Endothelial cell of umbilical vein (primary cell): ENCODE data around the gene TMEM127. TPM values are rescaled to one million over a fixed set of nuclear protein-coding genes. Genes with fewer than 3 reads are reported as not detected.

Source experiments
- Bru-seq: library from RNA; stranded (reverse); fragments of 400-500 nt; gene quantifications from one replicate; lab custom pipeline; 2021; lab: Mats Ljungman, UMichigan
- BruChase-seq, 2 experiments: library from RNA; stranded (reverse); fragments of 400-500 nt; gene quantifications; one replicate each; lab custom pipeline; 2021; lab: Mats Ljungman, UMichigan
- BruUV-seq: library from RNA; stranded (reverse); fragments of 400-500 nt; replicated peaks from 2 replicates; lab custom pipeline; 2021; lab: Mats Ljungman, UMichigan
- CTCF ChIA-PET: fragments of 300-600, 350-600 bp; sonication (Branson Sonifier 250); formaldehyde crosslinking; loops from one replicate; lab custom pipeline; 2021; ENCODE audit warnings: antibody characterized with exemption, inconsistent platforms; lab: Charles Lee
- POLR2A ChIA-PET: fragments of 300-600, 350-600 bp; sonication (Branson Sonifier 250); formaldehyde crosslinking; loops from one replicate; lab custom pipeline; 2021; ENCODE audit warnings: antibody characterized with exemption, inconsistent platforms; lab: Charles Lee
- DNase-seq: peaks from one replicate; pipeline ENCODE4 v3.0.0-alpha.2; 2011; ENCODE audit warnings: low read depth, low spot score
- FAIRE-seq: peaks from 2 replicates; lab custom pipeline; 2011; peaks lifted over from hg19 to GRCh38; lab: Jason Lieb, UNC
- H2AFZ ChIP-seq: 2 replicates; pipeline ENCODE4 v1.6.0; 2012; ENCODE audit warnings: low read depth, low read length, control low read depth, inconsistent platforms
- H3K27ac ChIP-seq: 2 replicates; pipeline ENCODE4 v1.5.1; 2011; ENCODE audit warnings: low read depth, mild to moderate bottlenecking, control low read depth, low read length, moderate library complexity; ENCODE audit not compliant: insufficient read depth
- H3K27me3 ChIP-seq, 2 experiments: 2 replicates each; pipeline versions ENCODE4 v1.6.0 to v1.6.1; 2011; ENCODE audit warnings: low read length in 2 of 2, mixed read lengths in 1 of 2; ENCODE audit not compliant: control insufficient read depth in 2 of 2, insufficient read depth in 2 of 2
- H3K36me3 ChIP-seq, 2 experiments: 2 replicates in 1 of 2; 3 replicates in 1 of 2; pipeline ENCODE4 v1.5.1; 2011; ENCODE audit warnings: low read length in 2 of 2, mild to moderate bottlenecking in 1 of 2, moderate library complexity in 1 of 2; ENCODE audit not compliant: control insufficient read depth in 2 of 2, insufficient read depth in 2 of 2; ENCODE audit errors: extremely low read depth in 1 of 2
- H3K4me1 ChIP-seq: 3 replicates; pipeline ENCODE4 v1.5.1; 2011; ENCODE audit warnings: mild to moderate bottlenecking, low read length; ENCODE audit not compliant: control insufficient read depth, insufficient read depth; ENCODE audit errors: extremely low read depth
- H3K4me2 ChIP-seq: 2 replicates; pipeline ENCODE4 v1.6.1; 2011; ENCODE audit warnings: low read length, control low read depth, mixed read lengths; ENCODE audit not compliant: insufficient read depth
- H3K4me3 ChIP-seq, 3 experiments: fragments of 200-600 bp in 1 of 3; sonication (generic), shearing (Covaris generic) in 1 of 3; replicated peaks in 1 of 3; 2 replicates each; pipeline ENCODE4 v1.5.1; 2011 to 2016; ENCODE audit warnings: control low read depth in 3 of 3, low read length in 3 of 3, mild to moderate bottlenecking in 2 of 3, inconsistent platforms in 1 of 3, low read depth in 1 of 3, moderate library complexity in 1 of 3; ENCODE audit not compliant: insufficient read depth in 1 of 3
- H3K79me2 ChIP-seq: 2 replicates; pipeline ENCODE4 v1.6.0; 2012; ENCODE audit warnings: low read length, inconsistent platforms; ENCODE audit not compliant: control insufficient read depth, insufficient read depth
- H3K9ac ChIP-seq: replicated peaks from 2 replicates; pipeline ENCODE3; 2011; ENCODE audit warnings: low read length, control low read depth; ENCODE audit not compliant: insufficient read depth; ENCODE audit errors: extremely low read depth
- H3K9me1 ChIP-seq: replicated peaks from 3 replicates; pipeline ENCODE4 v1.6.0; 2011; ENCODE audit warnings: mild to moderate bottlenecking, low read length; ENCODE audit not compliant: control insufficient read depth, insufficient read depth; ENCODE audit errors: extremely low read depth
- H3K9me3 ChIP-seq: replicated peaks from 2 replicates; pipeline ENCODE4 v1.5.1; 2012; ENCODE audit warnings: low read length, inconsistent platforms; ENCODE audit not compliant: control insufficient read depth, insufficient read depth
- H4K20me1 ChIP-seq: replicated peaks from 2 replicates; pipeline ENCODE3; 2011; ENCODE audit warnings: mild to moderate bottlenecking, low read length; ENCODE audit not compliant: control insufficient read depth, insufficient read depth; ENCODE audit errors: extremely low read depth
- EZH2 ChIP-seq: IDR thresholded peaks from 2 replicates; pipeline ENCODE4 v1.6.1; 2012; ENCODE audit warnings: borderline replicate concordance, low read depth, mild to moderate bottlenecking, moderate library complexity, low read length, inconsistent platforms; ENCODE audit not compliant: severe bottlenecking
- FOS ChIP-seq: IDR thresholded peaks from 2 replicates; pipeline ENCODE4 v1.6.1; 2011; ENCODE audit warnings: mild to moderate bottlenecking, low read length, moderate library complexity, borderline replicate concordance; ENCODE audit not compliant: insufficient read depth
- GATA2 ChIP-seq: IDR thresholded peaks from 2 replicates; pipeline ENCODE4 v1.7.0; 2011; ENCODE audit warnings: low read depth, mild to moderate bottlenecking, moderate library complexity, mixed read lengths, low read length; ENCODE audit not compliant: insufficient read length, insufficient read depth
- MYC ChIP-seq: IDR thresholded peaks from one replicate; pipeline ENCODE4 v1.6.1; 2011; ENCODE audit warnings: mild to moderate bottlenecking, low read depth, low read length
- POLR2A ChIP-seq: IDR thresholded peaks from 2 replicates; pipeline ENCODE4 v1.6.1; 2012; ENCODE audit warnings: low read depth, mild to moderate bottlenecking, control low read depth, low read length
- POLR2AphosphoS5 ChIP-seq: IDR thresholded peaks from 2 replicates; pipeline ENCODE4 v1.6.1; 2012; ENCODE audit warnings: low read depth, mild to moderate bottlenecking, control low read depth, low read length, moderate library complexity; ENCODE audit not compliant: insufficient read depth
- dilution Hi-C: fragments of 300-500 bp; cut with MboI; formaldehyde crosslinking; loops from one replicate; pipeline ENCODE4 v1.15.0; 2019; ENCODE audit warnings: low sequenced_read_pairs; ENCODE audit not compliant: extremely low pct_ligation_motif_present
- intact Hi-C: fragments of 100-400 bp; cut with micrococcal nuclease; formaldehyde crosslinking; loops from one replicate; pipeline ENCODE4 v1.10.0; 2022
- long read RNA-seq: library from polyadenylated mRNA; stranded (forward); transcript quantifications from one replicate; pipeline ENCODE4 v2.0.0, GENCODE V29; 2021
- polyA minus RNA-seq, 3 experiments: library from RNA; depleted of rRNA, polyadenylated mRNA; stranded (reverse); fragments of >200 nt; gene quantifications; 1 replicate in 1 of 3; 2 replicates in 2 of 3; pipeline ENCODE4 v1.2.3, GENCODE V29; 2011
- polyA plus RNA-seq, 4 experiments: library from polyadenylated mRNA; depleted of rRNA in 3 of 4; stranded (reverse) in 3 of 4; unstranded in 1 of 4; fragments of >200 nt; gene quantifications; 2 replicates each; pipeline versions ENCODE4 v1.2.1 to v1.2.3, GENCODE V29; 2011 to 2012; ENCODE audit warnings: missing spikeins in 1 of 4
- total RNA-seq: library from RNA; stranded (reverse); gene quantifications from 2 replicates; pipeline ENCODE4 v1.2.3, GENCODE V29; 2021
- TF ChIP-seq, protein P1 (sequence below), 2 donors: IDR thresholded peaks; 1 replicate in 1 of 2; 2 replicates in 1 of 2; pipeline ENCODE4 v1.5.1; 2011; ENCODE audit warnings: low read length in 2 of 2, mild to moderate bottlenecking in 2 of 2, moderate library complexity in 2 of 2, control low read depth in 1 of 2, inconsistent platforms in 1 of 2, low read depth in 1 of 2; ENCODE audit not compliant: insufficient read depth in 1 of 2; ENCODE audit errors: extremely low read depth in 1 of 2
- TF ChIP-seq, protein P2 (sequence below): IDR thresholded peaks from 2 replicates; pipeline ENCODE4 v1.6.1; 2011; ENCODE audit not compliant: insufficient read depth, insufficient read length

TMEM127 gene, protein sequence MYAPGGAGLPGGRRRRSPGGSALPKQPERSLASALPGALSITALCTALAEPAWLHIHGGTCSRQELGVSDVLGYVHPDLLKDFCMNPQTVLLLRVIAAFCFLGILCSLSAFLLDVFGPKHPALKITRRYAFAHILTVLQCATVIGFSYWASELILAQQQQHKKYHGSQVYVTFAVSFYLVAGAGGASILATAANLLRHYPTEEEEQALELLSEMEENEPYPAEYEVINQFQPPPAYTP
- total RNA-seq = 41.5 and 48.4 TPM in 2 replicates
- polyA plus RNA-seq = 75.7 and 94.0 TPM in 2 replicates
- polyA plus RNA-seq (2011; cell fraction: cytosol; rRNA removed) = 34.4 and 37.7 TPM in 2 replicates
- polyA plus RNA-seq (2011; cell fraction: nucleus; rRNA removed) = 19.7 and 23.1 TPM in 2 replicates
- 36.8 and 38.3 TPM in 2 replicates for polyA plus RNA-seq (2012)
- polyA minus RNA-seq = 80.1 and 89.1 TPM in 2 replicates
- polyA minus RNA-seq (2011; cell fraction: cytosol; rRNA and poly(A)+ RNA removed) = 13.4 TPM
- polyA minus RNA-seq (2011; cell fraction: nucleus; rRNA and poly(A)+ RNA removed) = 17.0 and 20.1 TPM in 2 replicates
- Bru-seq, nascent RNA = percentile 74 among the genes with signal in this experiment
- percentile 91 among the genes with signal in this experiment for BruChase-seq, experiment 1, labeled RNA remaining after a 6-hour chase
- percentile 90 among the genes with signal in this experiment for BruChase-seq, experiment 2, labeled RNA remaining after a 2-hour chase
- long read RNA-seq, full-length matches to known transcripts = 70 of 115 reads
- long read RNA-seq, partial matches to known transcripts = 1 of 115 reads
- long read RNA-seq, other reads (novel, unspliced or antisense) = 44 of 115 reads

DNA sequence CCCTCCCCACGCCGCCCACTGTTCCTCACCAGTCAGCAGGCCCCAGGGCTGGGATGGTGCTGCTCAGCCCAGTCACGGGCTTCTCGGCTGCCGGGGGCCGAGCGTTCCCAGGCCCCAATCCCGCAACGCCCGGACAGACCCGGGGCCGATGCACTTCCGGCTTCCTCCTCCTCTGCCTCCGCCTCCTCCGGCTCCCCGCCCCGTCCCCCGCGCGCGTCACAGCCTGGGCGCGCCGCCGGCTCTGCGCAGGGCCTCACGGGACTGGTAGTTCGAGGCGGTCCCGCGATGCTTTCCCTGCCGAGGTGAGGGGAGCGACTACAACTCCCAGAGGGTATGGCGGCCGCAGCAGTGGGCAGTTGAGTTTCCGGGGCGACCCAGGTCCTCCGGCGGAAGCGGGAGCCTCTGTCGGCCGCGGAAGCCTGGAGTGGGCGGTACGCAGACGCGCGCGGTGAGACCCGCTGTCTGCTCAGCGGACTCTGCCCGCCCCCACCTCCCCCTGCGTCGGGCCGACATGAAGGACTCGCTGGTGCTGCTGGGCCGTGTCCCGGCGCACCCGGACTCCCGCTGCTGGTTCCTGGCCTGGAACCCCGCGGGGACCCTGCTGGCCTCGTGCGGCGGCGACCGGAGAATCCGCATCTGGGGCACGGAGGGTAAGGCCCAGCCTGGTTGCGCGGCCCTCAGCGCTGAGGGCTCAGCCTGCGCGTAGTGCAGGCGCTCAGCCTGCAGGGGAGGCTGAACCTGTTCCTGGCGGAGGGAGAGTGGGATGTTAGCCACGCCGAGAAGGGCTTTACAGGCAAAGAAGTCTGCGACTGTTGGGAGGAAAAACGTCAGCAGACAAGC, at the start of gene TMEM127, which contains the start of gene CIAO1:
TSS of gene TMEM127 (minus strand) at position 158 of the 840 bp plus-strand sequence. CDS start 616 bp downstream, outside the sequence.
TSS of gene CIAO1 (plus strand) at position 386 of the 840 bp plus-strand sequence. CDS start at position 512, 126 bp downstream.
- FAIRE-seq = peak; percentile 97
- H2AFZ ChIP-seq = peak within 1 kb of the TSS; percentile 68
- dilution Hi-C loops = no loop called here

More for the DNA sequence above, at the start of gene TMEM127, which contains the start of gene CIAO1:
- Histone ChIP-seq H3K27me3 (no peaks in the 10 kb centered on the region), H4K20me1 (no peaks in the 10 kb centered on the region), H3K27ac (peak within 1 kb of the TSS; percentile 63), H3K4me2 (peak within 1 kb of the TSS; percentile 91), H3K36me3 (peaks cover 12 to 24% of the 10 kb centered on the region in 2 experiments), H3K9me3 (no peaks in the 10 kb centered on the region), H3K9ac (peak within 1 kb of the TSS; percentile 77), H3K9me1 (no peaks in the 10 kb centered on the region), H3K4me1 (peaks cover 20% of the 10 kb centered on the region), H3K79me2 (peaks cover 45% of the 10 kb centered on the region), H3K4me3 (peak within 1 kb of the TSS; percentile 73 to 92 (median 91))
- TSS peak; percentile 65 for BruUV-seq
- intact Hi-C loops = loop anchor here (1.0 to 5.0 kb wide), 4 partner anchors 41 to 476 kb away; partner anchors contain the start of genes LMAN2L, NCAPH, SNRNP200 and STARD7
- TF ChIP-seq EZH2 (no peak), POLR2AphosphoS5 (peak; percentile 46), MYC (no peak), POLR2A (peak; percentile 71), GATA2 (no peak), FOS (no peak)
- TF ChIP-seq, protein P1, sequence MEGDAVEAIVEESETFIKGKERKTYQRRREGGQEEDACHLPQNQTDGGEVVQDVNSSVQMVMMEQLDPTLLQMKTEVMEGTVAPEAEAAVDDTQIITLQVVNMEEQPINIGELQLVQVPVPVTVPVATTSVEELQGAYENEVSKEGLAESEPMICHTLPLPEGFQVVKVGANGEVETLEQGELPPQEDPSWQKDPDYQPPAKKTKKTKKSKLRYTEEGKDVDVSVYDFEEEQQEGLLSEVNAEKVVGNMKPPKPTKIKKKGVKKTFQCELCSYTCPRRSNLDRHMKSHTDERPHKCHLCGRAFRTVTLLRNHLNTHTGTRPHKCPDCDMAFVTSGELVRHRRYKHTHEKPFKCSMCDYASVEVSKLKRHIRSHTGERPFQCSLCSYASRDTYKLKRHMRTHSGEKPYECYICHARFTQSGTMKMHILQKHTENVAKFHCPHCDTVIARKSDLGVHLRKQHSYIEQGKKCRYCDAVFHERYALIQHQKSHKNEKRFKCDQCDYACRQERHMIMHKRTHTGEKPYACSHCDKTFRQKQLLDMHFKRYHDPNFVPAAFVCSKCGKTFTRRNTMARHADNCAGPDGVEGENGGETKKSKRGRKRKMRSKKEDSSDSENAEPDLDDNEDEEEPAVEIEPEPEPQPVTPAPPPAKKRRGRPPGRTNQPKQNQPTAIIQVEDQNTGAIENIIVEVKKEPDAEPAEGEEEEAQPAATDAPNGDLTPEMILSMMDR (IDR thresholded peaks at IDR 0.05; ENCODE audit: extremely low read depth in 1 of 2, insufficient read depth in 1 of 2, low read depth in 1 of 2, low read length in 2 of 2) = peak; percentile 26 to 62
- TF ChIP-seq, protein P2, sequence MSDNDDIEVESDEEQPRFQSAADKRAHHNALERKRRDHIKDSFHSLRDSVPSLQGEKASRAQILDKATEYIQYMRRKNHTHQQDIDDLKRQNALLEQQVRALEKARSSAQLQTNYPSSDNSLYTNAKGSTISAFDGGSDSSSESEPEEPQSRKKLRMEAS = no peak
- ChIA-PET POLR2A (interaction anchor here (0.9 to 1.2 kb wide), 2 partner anchors 11 to 58 kb away, joined by 3 read pairs; no protein-coding TSS in a partner anchor), CTCF (interaction anchor here (0.7 to 2.2 kb wide), 10 partner anchors 12 to 244 kb away, joined by 3 to 27 read pairs (median 4); partner anchors contain the start of genes ASTL and STARD7)
- DNase-seq = peak; percentile 99
